ENCODE data around the gene RANGRF.

RANGRF gene

GRCh38 chr17:8315764-8316217 lies 27.3 kb downstream of the RANGRF start:
- peaks cover 11% of the 10 kb centered on the region for H3K27me3 Mint-ChIP-seq
- H3K27ac Mint-ChIP-seq = no peak overlapping the region
- H3K4me1 Mint-ChIP-seq = no peaks in the 10 kb centered on the region
- no peak overlapping the region for H3K4me3 Mint-ChIP-seq
- no peaks in the 10 kb centered on the region for H3K36me3 Mint-ChIP-seq (ENCODE audit: low read depth)
- no peaks in the 10 kb centered on the region for H3K9me3 Mint-ChIP-seq
- DNase-seq (no peak), ATAC-seq (peak; percentile 7)

GRCh38 chr17:8318010-8318935 lies 29.8 kb downstream of the RANGRF start:
- no peak overlapping the region for H3K27ac Mint-ChIP-seq
- H3K4me3 Mint-ChIP-seq = no peak overlapping the region
- no peaks in the 10 kb centered on the region for H3K36me3 Mint-ChIP-seq (ENCODE audit: low read depth)
- ATAC-seq = no peak
- H3K4me1 Mint-ChIP-seq = no peaks in the 10 kb centered on the region
- no peak for DNase-seq
- no peaks in the 10 kb centered on the region for H3K9me3 Mint-ChIP-seq
- peaks cover 10% of the 10 kb centered on the region for H3K27me3 Mint-ChIP-seq

GRCh38 chr17:8320262-8320661 lies 31.8 kb downstream of the RANGRF start:
- ATAC-seq (no peak), DNase-seq (no peak)
- Mint-ChIP-seq H3K36me3 (ENCODE audit: low read depth) (no peaks in the 10 kb centered on the region), H3K27ac (no peak overlapping the region), H3K4me3 (no peak overlapping the region), H3K9me3 (no peaks in the 10 kb centered on the region), H3K4me1 (no peaks in the 10 kb centered on the region), H3K27me3 (peaks cover 17% of the 10 kb centered on the region)

GRCh38 chr17:8320990-8321389 lies 32.5 kb downstream of the RANGRF start:
- peaks cover 4% of the 10 kb centered on the region for H3K4me1 Mint-ChIP-seq
- no peak overlapping the region for H3K4me3 Mint-ChIP-seq
- no peaks in the 10 kb centered on the region for H3K36me3 Mint-ChIP-seq (ENCODE audit: low read depth)
- H3K9me3 Mint-ChIP-seq = no peaks in the 10 kb centered on the region
- DNase-seq = no peak
- H3K27ac Mint-ChIP-seq = no peak overlapping the region
- no peak for ATAC-seq
- peaks cover 20% of the 10 kb centered on the region for H3K27me3 Mint-ChIP-seq

GRCh38 chr17:8322061-8322460 lies 33.6 kb downstream of the RANGRF start:
- H3K27me3 Mint-ChIP-seq = peaks cover 28% of the 10 kb centered on the region
- DNase-seq (no peak), ATAC-seq (no peak)
- no peaks in the 10 kb centered on the region for H3K36me3 Mint-ChIP-seq (ENCODE audit: low read depth)
- H3K9me3 Mint-ChIP-seq = no peaks in the 10 kb centered on the region
- peaks cover 14% of the 10 kb centered on the region for H3K4me1 Mint-ChIP-seq
- no peak overlapping the region for H3K4me3 Mint-ChIP-seq
- no peak overlapping the region for H3K27ac Mint-ChIP-seq

GRCh38 chr17:8324132-8324531 lies 35.7 kb downstream of the RANGRF start:
- H3K4me1 Mint-ChIP-seq = peaks cover 19% of the 10 kb centered on the region
- H3K36me3 Mint-ChIP-seq (ENCODE audit: low read depth) = no peaks in the 10 kb centered on the region
- peaks cover 43% of the 10 kb centered on the region for H3K27me3 Mint-ChIP-seq
- ATAC-seq = no peak
- no peak overlapping the region for H3K27ac Mint-ChIP-seq
- H3K4me3 Mint-ChIP-seq = no peak overlapping the region
- no peak for DNase-seq
- H3K9me3 Mint-ChIP-seq = no peaks in the 10 kb centered on the region

- H3K4me3 Mint-ChIP-seq = no peak overlapping the region
- no peak for ATAC-seq
- no peak overlapping the region for H3K27ac Mint-ChIP-seq
- peaks cover 43% of the 10 kb centered on the region for H3K27me3 Mint-ChIP-seq
- no peaks in the 10 kb centered on the region for H3K36me3 Mint-ChIP-seq (ENCODE audit: low read depth)
- H3K9me3 Mint-ChIP-seq = no peaks in the 10 kb centered on the region
- peaks cover 19% of the 10 kb centered on the region for H3K4me1 Mint-ChIP-seq
- no peak for DNase-seq
Measured at GRCh38 chr17:8324923-8325322, 36.5 kb downstream of the RANGRF start.

- Mint-ChIP-seq H3K36me3 (ENCODE audit: low read depth) (no peaks in the 10 kb centered on the region), H3K4me3 (peak overlapping the region; percentile 64), H3K4me1 (peaks cover 19% of the 10 kb centered on the region), H3K27me3 (peaks cover 43% of the 10 kb centered on the region), H3K9me3 (no peaks in the 10 kb centered on the region), H3K27ac (no peak overlapping the region)
- DNase-seq = peak; percentile 38
- peak; percentile 71 for ATAC-seq
Measured at GRCh38 chr17:8326511-8327302, 38.2 kb downstream of the RANGRF start.

GRCh38 chr17:8327303-8327649 lies 38.8 kb downstream of the RANGRF start:
- DNase-seq (no peak), ATAC-seq (no peak)
- Mint-ChIP-seq H3K4me3 (peak overlapping the region; percentile 64), H3K27me3 (peaks cover 43% of the 10 kb centered on the region), H3K4me1 (peaks cover 19% of the 10 kb centered on the region), H3K27ac (no peak overlapping the region), H3K9me3 (no peaks in the 10 kb centered on the region), H3K36me3 (ENCODE audit: low read depth) (no peaks in the 10 kb centered on the region)

GRCh38 chr17:8332128-8332527 lies 43.7 kb downstream of the RANGRF start:
- ATAC-seq (no peak), DNase-seq (no peak)
- Mint-ChIP-seq H3K27me3 (peaks cover 20% of the 10 kb centered on the region), H3K27ac (no peak overlapping the region), H3K4me1 (peaks cover 5% of the 10 kb centered on the region), H3K4me3 (no peak overlapping the region), H3K36me3 (ENCODE audit: low read depth) (no peaks in the 10 kb centered on the region), H3K9me3 (no peaks in the 10 kb centered on the region)

- DNase-seq (no peak), ATAC-seq (no peak)
- Mint-ChIP-seq H3K36me3 (ENCODE audit: low read depth) (no peaks in the 10 kb centered on the region), H3K9me3 (no peaks in the 10 kb centered on the region), H3K27ac (no peak overlapping the region), H3K4me1 (peaks cover 1% of the 10 kb centered on the region), H3K27me3 (peaks cover 16% of the 10 kb centered on the region), H3K4me3 (no peak overlapping the region)
Measured at GRCh38 chr17:8332688-8333087, 44.2 kb downstream of the RANGRF start.

- peaks cover 13% of the 10 kb centered on the region for H3K27me3 Mint-ChIP-seq
- no peak overlapping the region for H3K27ac Mint-ChIP-seq
- H3K4me3 Mint-ChIP-seq = no peak overlapping the region
- no peaks in the 10 kb centered on the region for H3K36me3 Mint-ChIP-seq (ENCODE audit: low read depth)
- no peak for ATAC-seq
- H3K9me3 Mint-ChIP-seq = no peaks in the 10 kb centered on the region
- no peak for DNase-seq
- peaks cover 7% of the 10 kb centered on the region for H3K4me1 Mint-ChIP-seq
Measured at GRCh38 chr17:8333281-8333680, 44.8 kb downstream of the RANGRF start.

- DNase-seq = no peak
- peaks cover 14% of the 10 kb centered on the region for H3K4me1 Mint-ChIP-seq
- H3K27me3 Mint-ChIP-seq = peaks cover 7% of the 10 kb centered on the region
- peak overlapping the region; percentile 18 for H3K4me3 Mint-ChIP-seq
- H3K36me3 Mint-ChIP-seq (ENCODE audit: low read depth) = no peaks in the 10 kb centered on the region
- no peak for ATAC-seq
- no peaks in the 10 kb centered on the region for H3K9me3 Mint-ChIP-seq
- no peak overlapping the region for H3K27ac Mint-ChIP-seq
Measured at GRCh38 chr17:8337802-8338752, 49.6 kb downstream of the RANGRF start.

GRCh38 chr17:8338753-8339140 lies 50.3 kb downstream of the RANGRF start:
- peaks cover 7% of the 10 kb centered on the region for H3K27me3 Mint-ChIP-seq
- no peak overlapping the region for H3K27ac Mint-ChIP-seq

More at GRCh38 chr17:8338753-8339140, 50.3 kb downstream of the RANGRF start:
- peaks cover 14% of the 10 kb centered on the region for H3K4me1 Mint-ChIP-seq
- ATAC-seq (no peak), DNase-seq (no peak)
- no peaks in the 10 kb centered on the region for H3K9me3 Mint-ChIP-seq
- H3K36me3 Mint-ChIP-seq (ENCODE audit: low read depth) = no peaks in the 10 kb centered on the region
- H3K4me3 Mint-ChIP-seq = no peak overlapping the region

Data from activated naive CD8-positive, alpha-beta T cell treated with anti-CD3 and anti-CD28 coated beads, Interleukin-2, amount 50 U/mL, for 24 hours (primary cell).